Measurements from ENCODE around the gene DQX1. TPM values are rescaled to one million over a fixed set of nuclear protein-coding genes. Genes with fewer than 3 reads are reported as not detected.

The DQX1 gene
- total and polyA plus RNA-seq, 4 donors: 0.12 to 0.34 (median 0.17) TPM; not detected in 1

- TF ChIP-seq CTCF (IDR thresholded peaks at IDR 0.05; ENCODE audit: control extremely low read depth, extremely low read depth): no peak
- Histone ChIP-seq H3K9ac (ENCODE audit: insufficient read depth in 1 of 2, low read length in 2 of 2) (no peak overlapping the region), H3K27me3 (ENCODE audit: control insufficient read depth in 3 of 3, insufficient read depth in 3 of 3, low read length in 2 of 3) (peaks cover 0 to 21% (median 14%) of the 10 kb centered on the region in 3 donors), H3K36me3 (ENCODE audit: control insufficient read depth in 4 of 4, insufficient read depth in 4 of 4, low read length in 4 of 4) (peaks cover 9 to 23% (median 21%) of the 10 kb centered on the region in 4 donors), H3K4me3 (no peak overlapping the region), H3K27ac (ENCODE audit: low read depth in 1 of 2, low read length in 1 of 2) (no peak overlapping the region), H3K9me3 (ENCODE audit: control insufficient read depth in 4 of 4, insufficient read depth in 3 of 4, low read length in 3 of 4) (no peaks in the 10 kb centered on the region), H3K4me1 (ENCODE audit: control insufficient read depth in 5 of 5, insufficient read depth in 5 of 5, low read length in 5 of 5) (peaks cover 6 to 11% (median 7%) of the 10 kb centered on the region in 5 donors)
- WGBS, 2 donors: 86 to 96% methylated on average over 9 of the region's 9 CpGs
- no peak for ATAC-seq (ENCODE audit: insufficient read depth, low FRiP score)
- no peak for DNase-seq
Measured at GRCh38 chr2:74524005-74524404, 2.0 kb downstream of the DQX1 start.

- WGBS, 2 donors: 66 to 91% methylated on average over 3 of the region's 3 CpGs
- DNase-seq: no peak
- ATAC-seq (ENCODE audit: insufficient read depth, low FRiP score): no peak
- Histone ChIP-seq H3K27me3 (ENCODE audit: control insufficient read depth in 3 of 3, insufficient read depth in 3 of 3, low read length in 2 of 3) (peaks cover 3 to 36% (median 29%) of the 10 kb centered on the region in 3 donors), H3K4me1 (ENCODE audit: control insufficient read depth in 5 of 5, insufficient read depth in 5 of 5, low read length in 5 of 5) (no peaks in the 10 kb centered on the region), H3K9ac (ENCODE audit: insufficient read depth in 1 of 2, low read length in 2 of 2) (no peak overlapping the region), H3K27ac (ENCODE audit: low read depth in 1 of 2, low read length in 1 of 2) (no peak overlapping the region), H3K9me3 (ENCODE audit: control insufficient read depth in 4 of 4, insufficient read depth in 3 of 4, low read length in 3 of 4) (no peaks in the 10 kb centered on the region), H3K36me3 (ENCODE audit: control insufficient read depth in 4 of 4, insufficient read depth in 4 of 4, low read length in 4 of 4) (peaks cover 9 to 20% (median 13%) of the 10 kb centered on the region in 4 donors), H3K4me3 (no peak overlapping the region)
- no peak for TF ChIP-seq CTCF (IDR thresholded peaks at IDR 0.05; ENCODE audit: control extremely low read depth, extremely low read depth)
Measured at GRCh38 chr2:74522516-74522915, 3.5 kb downstream of the DQX1 start.

GRCh38 chr2:74516650-74517049 is 9.4 kb downstream of the DQX1 start:
- Histone ChIP-seq H3K27ac (ENCODE audit: low read depth in 1 of 2, low read length in 1 of 2) (no peak overlapping the region), H3K27me3 (ENCODE audit: control insufficient read depth in 3 of 3, insufficient read depth in 3 of 3, low read length in 2 of 3) (peaks cover 9 to 76% (median 70%) of the 10 kb centered on the region in 3 donors), H3K36me3 (ENCODE audit: control insufficient read depth in 4 of 4, insufficient read depth in 4 of 4, low read length in 4 of 4) (no peaks in the 10 kb centered on the region), H3K9me3 (ENCODE audit: control insufficient read depth in 4 of 4, insufficient read depth in 3 of 4, low read length in 3 of 4) (peaks cover 0 to 14% (median 0%) of the 10 kb centered on the region in 4 donors), H3K9ac (ENCODE audit: insufficient read depth in 1 of 2, low read length in 2 of 2) (no peak overlapping the region), H3K4me3 (no peak overlapping the region), H3K4me1 (ENCODE audit: control insufficient read depth in 5 of 5, insufficient read depth in 5 of 5, low read length in 5 of 5) (peaks cover 0 to 21% (median 0%) of the 10 kb centered on the region in 5 donors)
- 67 to 68% methylated on average over 13 of the region's 13 CpGs for WGBS, 2 donors
- ATAC-seq (ENCODE audit: insufficient read depth, low FRiP score) (no peak), DNase-seq (no peak)
- TF ChIP-seq CTCF (IDR thresholded peaks at IDR 0.05; ENCODE audit: control extremely low read depth, extremely low read depth): no peak

Measured in lung (tissue), 12 donors.